COLO668 (cell line): ENCODE results near the gene CBX6.

Experiments
- DNase-seq: peaks from one replicate; lab custom pipeline; 2025; ENCODE audit not compliant: unreplicated experiment; lab: John Stamatoyannopoulos, UW

Gene CBX6

GRCh38 chr22:38823076-38823475 lies 48.9 kb downstream of the CBX6 start:
- no peak for DNase-seq

- DNase-seq, result no peak
Measured at GRCh38 chr22:38820020-38820419, 52.0 kb downstream of the CBX6 start.

- no peak for DNase-seq
Measured at GRCh38 chr22:38819387-38819940, 52.6 kb downstream of the CBX6 start.

- DNase-seq, result no peak
Measured at GRCh38 chr22:38817196-38817595, 54.8 kb downstream of the CBX6 start.

- no peak for DNase-seq
Measured at GRCh38 chr22:38815842-38816241, 56.2 kb downstream of the CBX6 start.
